ENCODE data around the gene PRRX2.

PRRX2 gene

DNA sequence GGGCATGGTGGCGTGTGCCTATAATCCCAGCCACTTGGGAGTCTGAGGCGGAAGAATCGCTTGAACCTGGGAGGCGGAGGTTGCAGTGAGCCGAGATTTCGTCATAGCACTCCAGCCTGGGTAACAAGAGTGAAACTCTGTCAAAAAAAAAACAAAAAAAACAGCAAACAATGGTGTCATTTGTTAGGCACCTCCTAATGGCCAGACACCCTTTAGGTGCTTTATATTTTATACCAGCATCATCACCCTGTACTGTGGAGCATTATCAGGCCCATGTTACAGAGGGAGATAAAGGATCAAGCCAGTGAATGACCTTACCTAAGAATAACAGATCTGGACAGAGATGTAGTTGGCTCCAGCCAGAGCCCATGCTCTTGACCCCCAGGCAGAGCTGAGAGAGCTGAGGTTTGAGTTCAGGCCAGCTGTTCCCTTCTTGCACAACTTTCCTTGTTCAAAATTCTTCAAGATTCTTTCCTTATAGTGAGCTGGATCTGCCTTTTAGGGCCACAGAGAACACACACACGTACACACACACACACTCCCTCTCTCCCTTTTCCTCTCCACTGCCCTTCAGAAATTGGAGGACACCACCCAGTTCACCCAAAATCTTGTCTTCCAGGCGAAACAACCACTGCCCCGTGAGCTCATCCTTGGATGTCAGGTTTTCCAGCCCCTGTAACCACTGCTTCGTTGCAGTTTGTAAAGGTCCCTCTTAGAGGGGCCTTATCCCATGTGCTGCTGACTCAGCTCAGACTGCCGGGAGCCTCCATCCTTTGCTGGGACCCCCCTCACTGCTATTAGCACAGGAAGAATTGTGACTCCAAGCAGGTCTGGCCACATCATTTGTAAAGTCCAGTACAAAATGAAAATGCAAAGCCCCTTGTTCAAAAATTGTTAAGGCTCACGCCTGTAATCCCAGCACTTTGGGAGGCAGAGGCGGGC is 97.8 kb downstream of the PRRX2 start:
- no peak for DNase-seq (ENCODE audit: low read depth)
- TF ChIP-seq, protein P1, sequence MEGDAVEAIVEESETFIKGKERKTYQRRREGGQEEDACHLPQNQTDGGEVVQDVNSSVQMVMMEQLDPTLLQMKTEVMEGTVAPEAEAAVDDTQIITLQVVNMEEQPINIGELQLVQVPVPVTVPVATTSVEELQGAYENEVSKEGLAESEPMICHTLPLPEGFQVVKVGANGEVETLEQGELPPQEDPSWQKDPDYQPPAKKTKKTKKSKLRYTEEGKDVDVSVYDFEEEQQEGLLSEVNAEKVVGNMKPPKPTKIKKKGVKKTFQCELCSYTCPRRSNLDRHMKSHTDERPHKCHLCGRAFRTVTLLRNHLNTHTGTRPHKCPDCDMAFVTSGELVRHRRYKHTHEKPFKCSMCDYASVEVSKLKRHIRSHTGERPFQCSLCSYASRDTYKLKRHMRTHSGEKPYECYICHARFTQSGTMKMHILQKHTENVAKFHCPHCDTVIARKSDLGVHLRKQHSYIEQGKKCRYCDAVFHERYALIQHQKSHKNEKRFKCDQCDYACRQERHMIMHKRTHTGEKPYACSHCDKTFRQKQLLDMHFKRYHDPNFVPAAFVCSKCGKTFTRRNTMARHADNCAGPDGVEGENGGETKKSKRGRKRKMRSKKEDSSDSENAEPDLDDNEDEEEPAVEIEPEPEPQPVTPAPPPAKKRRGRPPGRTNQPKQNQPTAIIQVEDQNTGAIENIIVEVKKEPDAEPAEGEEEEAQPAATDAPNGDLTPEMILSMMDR (IDR thresholded peaks at IDR 0.05; ENCODE audit: low read depth, low read length, missing control alignments) = no peak
- H3K4me3 ChIP-seq (ENCODE audit: low read depth, low read length) = no peak overlapping the region

DNA sequence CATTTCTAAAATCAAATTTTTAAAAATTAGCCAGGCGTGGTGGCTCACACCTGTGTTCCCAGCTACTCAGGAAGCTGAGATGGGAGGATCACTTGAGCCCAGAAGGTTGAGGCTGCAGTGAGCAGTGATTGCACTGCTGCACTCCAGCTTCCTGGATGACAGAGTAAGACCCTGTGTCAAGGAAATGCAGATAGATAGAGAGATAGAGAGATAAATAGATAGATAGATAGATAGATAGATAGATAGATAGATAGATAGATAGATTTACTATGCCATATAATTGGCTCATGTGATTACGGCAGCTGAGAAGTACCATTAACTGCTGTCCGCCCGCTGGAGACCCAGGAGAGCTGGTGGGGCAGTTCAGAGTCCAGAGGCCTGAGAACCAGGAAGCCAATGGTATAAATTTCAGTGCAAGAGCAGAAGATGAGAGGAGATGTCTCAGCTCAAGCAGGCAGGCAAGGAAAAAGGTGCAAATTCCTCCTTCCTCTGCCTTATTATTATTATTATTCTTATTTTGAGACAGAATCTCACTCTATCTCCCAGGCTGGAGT is 100.4 kb downstream of the PRRX2 start:
- TF ChIP-seq, protein P1 (IDR thresholded peaks at IDR 0.05; ENCODE audit: low read depth, low read length, missing control alignments) = no peak
- DNase-seq (ENCODE audit: low read depth) = no peak
- H3K4me3 ChIP-seq (ENCODE audit: low read depth, low read length) = no peak overlapping the region

DNA sequence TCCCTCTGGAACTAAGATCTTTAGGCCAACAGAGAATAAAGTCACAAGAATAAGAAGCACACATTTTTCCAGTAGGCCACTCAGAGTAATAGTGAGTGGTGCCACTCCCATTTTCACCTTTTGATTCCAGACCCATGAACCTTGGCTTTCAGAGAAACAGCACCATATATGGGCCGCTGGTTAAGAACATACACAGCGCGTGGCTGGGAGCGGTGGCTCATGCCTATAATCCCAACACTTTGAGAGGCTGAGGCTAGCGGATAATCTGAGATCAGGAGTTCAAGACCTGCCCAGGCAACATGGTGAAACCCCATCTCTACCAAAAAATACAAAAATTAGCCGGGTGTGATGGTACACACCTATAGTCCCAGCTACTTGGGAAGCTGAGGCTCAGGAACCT is 103.0 kb downstream of the PRRX2 start:
- TF ChIP-seq, protein P1 (IDR thresholded peaks at IDR 0.05; ENCODE audit: low read depth, low read length, missing control alignments) = no peak
- DNase-seq (ENCODE audit: low read depth) = no peak
- H3K4me3 ChIP-seq (ENCODE audit: low read depth, low read length) = no peak overlapping the region

DNA sequence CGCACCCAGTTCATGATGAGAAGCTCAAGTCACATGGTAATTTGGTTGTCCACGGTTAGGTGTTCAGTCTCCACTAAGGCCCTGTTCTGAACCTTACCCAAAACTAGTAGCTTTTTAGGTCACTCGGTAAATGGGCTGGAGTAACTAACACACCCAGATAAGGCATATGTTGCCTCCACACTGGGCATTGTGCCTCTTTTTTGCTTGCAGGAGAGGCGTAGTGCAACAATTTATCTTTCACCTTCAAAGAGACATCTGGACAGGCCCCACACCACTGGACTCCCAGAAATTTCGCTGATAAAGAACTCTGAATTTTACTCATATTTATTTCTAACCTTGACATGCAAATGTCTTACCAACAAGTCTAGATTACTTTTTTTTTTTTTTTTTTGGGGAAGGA is 104.2 kb downstream of the PRRX2 start:
- TF ChIP-seq, protein P1 (IDR thresholded peaks at IDR 0.05; ENCODE audit: low read depth, low read length, missing control alignments) = no peak
- no peak for DNase-seq (ENCODE audit: low read depth)
- H3K4me3 ChIP-seq (ENCODE audit: low read depth, low read length) = no peak overlapping the region

DNA sequence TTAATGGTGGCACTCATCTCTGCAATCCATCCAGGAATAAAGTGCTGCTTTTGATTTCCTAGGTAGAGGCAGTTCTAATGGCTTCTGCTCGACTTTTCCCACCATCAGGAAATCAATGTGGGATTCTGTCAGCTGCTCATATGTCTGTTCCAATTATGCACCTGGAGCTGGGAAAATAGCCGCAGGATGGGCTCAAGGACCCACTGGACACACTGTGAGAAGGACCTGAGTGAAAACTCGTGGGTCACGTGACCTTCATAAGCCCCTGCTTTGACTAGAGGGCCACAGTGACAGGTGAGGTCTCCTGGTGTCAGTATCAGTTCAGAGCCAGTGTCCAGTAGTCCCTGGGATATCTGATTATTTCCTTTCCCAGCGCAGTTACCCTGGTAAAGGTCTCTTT is 105.3 kb downstream of the PRRX2 start:
- TF ChIP-seq, protein P1 (IDR thresholded peaks at IDR 0.05; ENCODE audit: low read depth, low read length, missing control alignments) = no peak
- DNase-seq (ENCODE audit: low read depth) = no peak
- no peak overlapping the region for H3K4me3 ChIP-seq (ENCODE audit: low read depth, low read length)

Data from GM12864 (cell line).